ENCODE data around the gene ALK.

ALK gene

GRCh38 chr2:29272311-29272710 is 649.1 kb downstream of the ALK start:
- Histone ChIP-seq H3K9me3 (ENCODE audit: insufficient read depth, low read length, severe bottlenecking) (no peaks in the 10 kb centered on the region), H3K4me3 (ENCODE audit: low read depth in 1 of 2, low read length in 2 of 2) (no peak overlapping the region), H3K9ac (ENCODE audit: low read depth, low read length) (no peak overlapping the region), H3K4me1 (ENCODE audit: insufficient read depth, low read length) (no peaks in the 10 kb centered on the region), H2AFZ (ENCODE audit: low read depth, low read length) (no peak overlapping the region), H3K36me3 (ENCODE audit: insufficient read depth, low read length) (no peaks in the 10 kb centered on the region), H3K79me2 (ENCODE audit: insufficient read depth, low read length) (no peaks in the 10 kb centered on the region), H4K20me1 (ENCODE audit: insufficient read depth, low read length) (no peaks in the 10 kb centered on the region; the same call in 1 of the 2 replicates), H3K4me2 (ENCODE audit: insufficient read depth, low read length) (no peak overlapping the region), H3K27ac (ENCODE audit: low read length) (no peak overlapping the region), H3K27me3 (ENCODE audit: insufficient read depth, low read length, poor library complexity) (peaks cover 17% of the 10 kb centered on the region)
- ATAC-seq (ENCODE audit: insufficient read depth, low read depth) (no peak), DNase-seq (no peak)
- TF ChIP-seq CTCF (IDR thresholded peaks at IDR 0.05; ENCODE audit: borderline replicate concordance, extremely low read depth, low read length, poor library complexity, severe bottlenecking) (no peak), EZH2 (IDR thresholded peaks at IDR 0.05; ENCODE audit: borderline replicate concordance, low read depth, low read length, severe bottlenecking) (no peak)

GRCh38 chr2:29270701-29271121 is 650.7 kb downstream of the ALK start:
- no peak overlapping the region for H2AFZ ChIP-seq (ENCODE audit: low read depth, low read length)
- peaks cover 11% of the 10 kb centered on the region for H3K27me3 ChIP-seq (ENCODE audit: insufficient read depth, low read length, poor library complexity)
- H3K4me1 ChIP-seq (ENCODE audit: insufficient read depth, low read length), result no peaks in the 10 kb centered on the region
- no peaks in the 10 kb centered on the region for H3K79me2 ChIP-seq (ENCODE audit: insufficient read depth, low read length)
- H3K4me2 ChIP-seq (ENCODE audit: insufficient read depth, low read length), result no peak overlapping the region
- no peak overlapping the region for H3K27ac ChIP-seq (ENCODE audit: low read length)
- no peak for DNase-seq
- H3K4me3 ChIP-seq (ENCODE audit: low read depth in 1 of 2, low read length in 2 of 2), result no peak overlapping the region
- ATAC-seq (ENCODE audit: insufficient read depth, low read depth), result no peak
- H3K36me3 ChIP-seq (ENCODE audit: insufficient read depth, low read length), result no peaks in the 10 kb centered on the region
- no peak for TF ChIP-seq EZH2 (IDR thresholded peaks at IDR 0.05; ENCODE audit: borderline replicate concordance, low read depth, low read length, severe bottlenecking)
- no peak for TF ChIP-seq CTCF (IDR thresholded peaks at IDR 0.05; ENCODE audit: borderline replicate concordance, extremely low read depth, low read length, poor library complexity, severe bottlenecking)
- H4K20me1 ChIP-seq (ENCODE audit: insufficient read depth, low read length), result no peaks in the 10 kb centered on the region; the same call in 1 of the 2 replicates
- H3K9ac ChIP-seq (ENCODE audit: low read depth, low read length), result no peak overlapping the region
- H3K9me3 ChIP-seq (ENCODE audit: insufficient read depth, low read length, severe bottlenecking), result no peaks in the 10 kb centered on the region

- no peak overlapping the region for H3K4me3 ChIP-seq (ENCODE audit: low read depth in 1 of 2, low read length in 2 of 2)
- no peak for ATAC-seq (ENCODE audit: insufficient read depth, low read depth)
- H3K4me2 ChIP-seq (ENCODE audit: insufficient read depth, low read length), result no peak overlapping the region
- no peaks in the 10 kb centered on the region for H3K9me3 ChIP-seq (ENCODE audit: insufficient read depth, low read length, severe bottlenecking)
- H3K4me1 ChIP-seq (ENCODE audit: insufficient read depth, low read length), result no peaks in the 10 kb centered on the region
- H2AFZ ChIP-seq (ENCODE audit: low read depth, low read length), result no peak overlapping the region
- H3K27ac ChIP-seq (ENCODE audit: low read length), result no peak overlapping the region
- H4K20me1 ChIP-seq (ENCODE audit: insufficient read depth, low read length), result no peaks in the 10 kb centered on the region; the same call in 1 of the 2 replicates
- no peak overlapping the region for H3K9ac ChIP-seq (ENCODE audit: low read depth, low read length)
- TF ChIP-seq CTCF (IDR thresholded peaks at IDR 0.05; ENCODE audit: borderline replicate concordance, extremely low read depth, low read length, poor library complexity, severe bottlenecking), result no peak
- TF ChIP-seq EZH2 (IDR thresholded peaks at IDR 0.05; ENCODE audit: borderline replicate concordance, low read depth, low read length, severe bottlenecking), result no peak
- DNase-seq, result no peak
- H3K79me2 ChIP-seq (ENCODE audit: insufficient read depth, low read length), result no peaks in the 10 kb centered on the region
- H3K27me3 ChIP-seq (ENCODE audit: insufficient read depth, low read length, poor library complexity), result peaks cover 9% of the 10 kb centered on the region
- no peaks in the 10 kb centered on the region for H3K36me3 ChIP-seq (ENCODE audit: insufficient read depth, low read length)
These were observed 651.6 kb downstream of the ALK start for GRCh38 chr2:29269765-29270109.

Data from DND-41 (cell line).